ENCODE results near the gene P2RX3.
"Not testable (repeated sequence)": the region's sequence is repeated elsewhere in the genome, so short reads cannot be mapped to it uniquely, and the experiment has no call there.

P2RX3 gene

DNA sequence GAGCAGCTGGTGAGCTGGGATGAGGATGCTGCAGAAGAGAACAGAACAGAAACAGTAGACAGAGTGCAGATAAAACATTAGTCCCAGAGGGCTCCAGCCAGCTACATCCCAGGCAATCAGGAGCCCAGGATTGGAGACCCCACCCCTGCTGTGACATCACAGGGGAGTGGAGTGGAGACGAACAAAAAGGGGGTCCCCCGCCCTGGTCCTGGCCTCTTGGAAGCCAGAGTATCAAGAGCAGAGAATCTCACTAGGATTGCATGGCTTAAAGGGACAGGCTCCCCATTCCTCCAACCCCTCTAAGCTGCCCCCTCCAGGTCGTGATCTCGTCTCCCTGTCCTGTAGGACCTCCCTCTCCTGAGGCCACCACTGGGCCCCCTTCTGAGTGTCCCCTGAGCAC lies at the start of gene P2RX3:
TSS of gene P2RX3 (plus strand) at position 211 of the 400 bp plus-strand sequence. CDS start 199 bp downstream, outside the sequence.
- no peak for DNase-seq (ENCODE audit: low read depth)

DNA sequence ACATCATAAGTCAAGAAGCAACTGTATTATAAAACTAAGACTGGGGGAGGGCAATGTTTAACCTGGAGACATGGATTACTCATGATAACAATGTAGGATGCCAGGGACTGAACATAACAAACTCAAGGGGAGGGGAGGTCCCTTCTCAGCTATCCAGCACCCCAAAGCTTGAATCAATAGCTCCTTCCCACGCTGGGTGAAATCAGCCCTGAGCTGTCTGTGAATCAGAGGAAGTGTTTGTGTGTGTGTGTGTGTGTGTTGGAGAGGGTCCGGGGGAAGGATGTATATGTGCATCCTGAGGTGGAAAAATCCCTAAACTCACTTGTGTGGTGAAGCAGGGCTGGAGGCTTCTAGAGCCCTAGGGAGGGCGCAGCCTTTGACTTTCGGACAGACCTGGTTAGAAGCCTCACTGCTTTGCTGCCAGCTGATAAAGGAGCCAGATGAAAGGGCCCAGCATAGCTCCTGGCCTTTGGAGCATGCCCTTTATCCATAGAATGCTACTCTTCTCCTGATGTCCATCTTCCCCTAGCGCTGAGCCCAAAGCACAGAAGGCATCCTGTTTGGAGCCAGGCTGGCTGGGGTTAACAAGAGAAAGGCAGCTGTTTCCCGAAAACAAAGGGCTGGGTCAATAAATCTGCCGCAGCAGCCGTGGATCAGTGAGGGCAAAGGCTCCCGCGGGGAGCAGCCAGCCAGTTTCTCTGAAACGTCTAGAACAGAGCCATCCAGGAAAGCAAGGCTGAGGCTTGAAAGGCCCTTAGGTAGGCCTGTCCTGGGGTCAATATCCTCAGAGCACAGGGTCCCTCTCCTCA lies 49.2 kb upstream of the P2RX3 start:
- no peak for DNase-seq (ENCODE audit: low read depth)

DNA sequence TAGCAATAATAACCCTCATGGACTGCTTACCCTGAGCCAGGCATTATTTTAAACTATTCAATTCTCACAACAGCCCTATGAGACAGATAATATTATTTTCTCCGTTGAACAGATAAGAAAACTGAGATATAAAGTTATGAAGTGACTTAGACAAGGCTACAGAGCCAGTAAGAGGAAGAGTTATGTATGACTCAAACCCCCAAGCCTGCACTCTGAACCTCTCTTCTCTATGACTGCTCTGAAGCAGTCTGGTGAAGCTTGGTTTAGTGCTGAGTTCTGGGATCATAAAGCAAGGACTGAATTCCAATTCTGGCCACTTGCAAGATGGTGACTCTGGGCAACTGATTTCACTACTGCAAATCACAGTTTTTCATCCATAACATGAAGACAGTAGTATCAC lies 47.9 kb upstream of the P2RX3 start:
- DNase-seq (ENCODE audit: low read depth): no peak

DNA sequence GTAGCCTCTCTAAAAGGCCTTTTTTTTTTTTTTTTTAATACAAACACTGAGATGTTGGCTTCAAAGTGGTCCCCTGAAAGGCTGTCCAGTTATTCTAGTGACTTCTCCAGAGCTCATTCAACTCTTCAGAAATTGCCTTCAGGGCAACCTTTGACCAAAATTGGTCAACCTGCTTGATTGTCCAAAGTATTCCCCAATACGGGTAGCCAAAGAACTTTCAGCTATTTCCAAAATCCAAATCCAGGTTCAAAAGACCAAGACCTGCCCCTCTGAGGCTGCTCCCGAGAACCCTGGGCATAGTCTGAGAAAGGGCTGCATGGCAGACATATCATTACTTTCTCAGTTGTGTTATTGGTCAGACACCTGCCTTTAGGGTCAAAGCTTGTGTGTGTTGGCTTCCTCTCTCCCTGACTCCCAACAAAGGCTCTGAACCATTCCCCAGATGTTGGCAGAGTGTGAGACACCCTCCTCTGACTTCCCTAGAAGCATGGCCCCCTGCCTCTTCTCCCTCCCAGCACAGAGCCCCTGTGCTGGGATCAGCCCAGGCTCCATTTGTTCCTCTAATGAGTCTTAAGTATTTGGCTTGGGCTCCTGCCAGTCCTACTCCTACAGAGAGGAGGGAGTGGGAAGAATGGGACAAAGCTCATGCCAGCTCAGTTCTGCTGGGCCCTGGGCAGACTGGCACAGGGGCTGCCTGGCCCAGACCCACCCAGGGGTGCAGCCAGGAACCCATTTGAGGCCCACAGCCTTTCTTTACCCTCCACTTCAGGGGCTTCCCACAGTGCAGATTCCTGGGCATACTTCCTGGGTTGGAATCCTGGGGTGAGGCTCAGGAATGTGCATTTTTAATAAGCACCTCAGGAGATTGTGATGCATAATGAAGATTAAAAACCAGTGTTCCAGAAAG lies 43.7 kb upstream of the P2RX3 start:
- DNase-seq (ENCODE audit: low read depth): no peak

DNA sequence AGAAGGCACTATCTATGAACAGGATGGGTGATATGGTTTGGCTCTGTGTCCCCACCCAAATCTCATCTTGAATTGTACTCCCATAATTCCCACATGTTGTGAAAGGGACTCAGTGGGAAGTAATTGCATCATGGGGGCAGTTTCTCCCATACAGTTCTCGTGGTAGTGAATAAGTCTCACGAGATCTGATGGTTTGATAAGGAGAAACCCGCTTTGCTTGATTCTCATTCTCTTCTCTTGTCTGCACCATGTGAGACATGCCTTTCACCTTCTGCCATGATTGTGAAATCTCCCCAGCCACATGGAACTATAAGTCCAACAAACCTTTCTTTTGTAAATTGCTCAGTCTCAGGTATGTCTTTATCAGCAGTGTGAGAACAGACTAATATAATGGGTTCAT lies 41.9 kb upstream of the P2RX3 start:
- DNase-seq (ENCODE audit: low read depth): not testable (repeated sequence)

DNA sequence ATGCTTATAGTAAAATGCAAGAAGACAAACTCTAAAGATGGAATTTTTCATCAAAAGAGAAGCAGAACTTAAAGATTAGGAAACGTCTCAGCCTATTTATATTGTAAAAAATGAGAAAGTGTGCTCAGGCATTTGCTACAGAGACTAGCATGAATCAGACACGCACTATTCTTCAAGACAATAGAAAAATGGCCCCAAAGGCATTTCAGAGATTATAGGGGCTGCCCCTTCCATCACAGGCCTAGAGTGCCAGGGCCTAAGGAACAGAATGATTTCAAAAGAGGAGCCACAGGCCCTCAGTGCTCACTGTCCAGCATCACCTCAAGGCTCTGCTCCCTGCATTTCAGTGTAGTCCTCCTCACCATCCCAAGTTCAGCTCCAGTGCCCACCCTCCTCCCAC lies 40.9 kb upstream of the P2RX3 start:
- no peak for DNase-seq (ENCODE audit: low read depth)

DNA sequence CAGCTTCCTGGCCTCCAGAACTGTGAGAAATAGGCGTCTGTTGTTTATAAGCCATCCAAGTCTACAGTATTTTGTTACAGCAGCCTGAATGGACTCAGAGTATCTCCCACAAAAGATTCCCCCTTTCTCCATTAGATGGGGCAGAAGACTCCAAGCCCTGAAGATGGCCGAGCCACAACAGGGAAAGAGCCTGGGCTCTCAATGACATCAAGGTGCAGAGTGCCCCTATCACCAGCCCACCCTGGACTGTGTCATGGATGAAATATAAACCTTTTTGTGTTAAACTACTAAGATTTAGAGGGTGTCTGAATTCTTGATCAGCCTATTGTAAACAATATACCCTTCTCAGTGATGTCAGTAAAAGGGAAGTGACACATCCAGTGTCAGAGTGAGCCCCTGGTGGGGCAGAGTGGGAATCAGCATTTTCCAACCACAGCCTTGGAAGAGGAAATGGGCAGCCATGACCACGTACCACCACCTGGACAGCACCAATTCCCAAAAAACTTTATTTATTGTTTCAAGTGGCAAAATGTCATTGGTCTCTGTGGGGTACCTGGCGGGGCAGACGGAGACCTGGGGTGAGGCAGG lies 38.9 kb upstream of the P2RX3 start:
- DNase-seq (ENCODE audit: low read depth): no peak

DNA sequence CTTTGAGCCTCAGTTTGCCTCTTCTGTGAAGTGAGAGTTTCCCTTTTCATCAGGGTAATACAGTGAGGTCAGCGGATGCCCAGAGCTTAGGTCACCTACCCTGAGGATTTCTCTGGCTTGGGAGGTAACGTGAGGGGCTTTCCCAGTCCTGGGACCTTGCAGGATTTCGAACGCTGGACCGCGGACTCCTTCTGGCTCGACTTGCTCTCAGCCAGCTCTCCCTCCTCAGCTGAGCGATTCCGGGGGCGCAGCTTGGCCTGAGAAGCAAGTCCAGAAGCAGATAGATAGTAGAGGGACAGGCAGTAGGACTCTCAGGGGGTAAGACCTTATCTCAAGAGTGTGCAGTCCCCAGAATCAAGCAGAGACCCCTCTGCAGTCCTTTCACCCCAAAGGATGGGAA lies 37.4 kb upstream of the P2RX3 start:
- no peak for DNase-seq (ENCODE audit: low read depth)

DNA sequence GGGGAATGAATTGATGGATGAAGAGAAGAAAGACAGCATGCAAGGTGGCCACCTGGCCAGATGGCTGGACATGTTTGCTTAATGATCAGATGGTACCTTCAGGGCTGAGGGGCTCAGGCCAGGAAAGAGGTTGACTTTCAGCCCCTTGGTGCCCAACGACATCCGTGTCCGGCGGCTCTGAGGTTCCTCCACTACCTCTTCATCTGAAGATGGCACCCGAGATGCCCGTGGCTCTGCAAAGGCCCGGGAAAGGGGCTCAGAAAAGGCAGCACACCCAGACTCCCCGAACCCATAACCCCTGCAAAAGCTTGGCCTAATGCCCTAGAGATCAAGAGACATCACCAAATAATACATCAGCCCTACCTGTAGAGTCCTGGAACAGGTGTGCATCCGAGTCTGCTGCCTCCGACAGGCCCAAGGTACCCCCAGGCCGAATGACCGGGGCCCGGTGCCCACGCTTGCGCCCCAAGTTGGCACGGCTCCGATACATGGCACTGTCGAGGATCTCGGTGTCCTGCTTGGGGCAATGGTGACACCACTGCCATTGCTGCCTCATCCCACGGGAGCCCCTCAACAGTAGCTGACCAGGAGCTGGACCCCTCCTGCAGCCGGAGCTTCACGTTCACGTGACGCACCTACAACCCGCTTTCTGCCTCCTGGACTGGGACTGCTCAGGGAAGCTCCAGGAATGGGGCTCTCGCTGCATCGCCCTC lies 36.3 kb upstream of the P2RX3 start:
- DNase-seq (ENCODE audit: low read depth): no peak

DNA sequence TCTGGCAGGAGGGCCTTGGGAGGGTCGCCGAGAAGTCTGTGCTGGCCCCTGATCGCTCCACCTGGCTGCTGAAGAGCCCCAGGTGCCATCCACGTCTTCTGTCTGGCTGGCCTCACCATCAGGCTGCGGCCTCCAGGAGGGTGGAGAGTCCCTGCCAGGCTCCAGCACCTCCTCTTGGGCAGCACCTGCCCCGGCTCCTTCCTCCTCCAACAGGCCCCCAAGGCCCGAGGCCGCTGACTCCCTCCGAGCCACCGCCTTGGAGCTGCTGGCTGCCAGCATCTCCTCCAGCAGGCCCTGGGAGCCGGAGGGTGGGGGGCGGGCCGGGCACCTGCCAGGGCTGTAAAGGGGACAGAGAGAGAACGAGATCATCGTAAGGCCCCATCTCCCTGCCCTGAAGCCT lies 35.7 kb upstream of the P2RX3 start:
- no peak for DNase-seq (ENCODE audit: low read depth)

DNA sequence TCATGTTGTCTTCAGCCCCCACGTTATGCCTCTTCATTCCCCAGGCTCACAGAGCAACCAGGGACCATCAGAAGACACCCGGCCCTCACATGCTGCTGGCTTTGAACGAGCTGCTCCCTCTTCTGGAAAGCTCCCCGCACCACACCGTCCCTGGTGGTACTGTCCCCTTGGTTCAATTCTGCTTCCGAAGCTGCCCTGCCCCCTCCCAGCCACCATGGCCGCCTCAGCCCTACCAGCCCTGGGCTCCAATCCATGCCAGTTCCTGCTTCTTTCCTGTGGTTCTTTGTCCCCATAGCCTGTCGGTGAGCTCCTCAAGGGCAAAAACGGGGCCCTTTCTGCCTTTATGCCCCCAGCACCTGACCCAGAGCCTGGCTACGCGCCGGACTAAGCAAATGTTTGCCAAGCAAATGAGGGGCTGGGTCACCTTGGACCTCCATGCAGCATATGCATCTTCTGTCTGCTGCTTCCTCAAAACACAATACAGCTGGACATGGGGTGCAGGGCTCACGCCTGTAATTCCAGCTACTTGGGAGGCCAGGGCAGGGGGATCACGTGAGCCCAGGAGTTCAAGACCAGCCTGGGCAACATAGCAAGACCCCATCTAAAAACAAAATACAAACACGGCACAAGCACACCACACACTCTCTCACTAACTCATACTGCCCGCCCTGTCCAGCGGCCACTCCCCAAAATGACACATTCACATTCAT lies 34.7 kb upstream of the P2RX3 start:
- no peak for DNase-seq (ENCODE audit: low read depth)

DNA sequence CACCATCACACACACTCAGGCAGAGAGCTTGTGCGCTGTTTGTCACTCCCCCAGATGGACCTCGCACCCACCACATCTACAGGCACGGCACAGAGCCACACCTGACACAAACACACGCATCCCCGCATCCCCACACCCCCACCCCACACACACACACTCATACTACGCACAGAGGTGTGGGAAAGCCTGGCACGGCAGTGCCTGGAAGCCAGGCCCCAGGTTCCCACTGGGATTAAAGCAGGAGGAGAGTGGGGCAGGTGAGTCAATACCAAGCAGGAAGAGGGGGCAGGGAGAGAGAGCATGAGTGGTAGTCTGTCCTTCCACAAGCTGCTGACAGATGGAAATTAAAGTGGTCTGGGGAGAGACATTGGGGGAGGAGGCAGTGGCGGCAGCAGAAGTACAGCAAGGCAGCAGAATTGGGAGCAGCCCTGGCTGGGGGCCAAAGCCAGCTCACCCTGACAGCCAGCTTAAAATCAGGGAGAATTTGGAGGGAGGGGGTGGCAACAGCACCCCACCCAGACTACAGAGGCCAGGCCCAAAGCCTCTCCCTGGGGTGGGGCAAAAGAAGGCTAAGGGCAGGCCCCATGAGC lies 34.1 kb upstream of the P2RX3 start:
- no peak for DNase-seq (ENCODE audit: low read depth)

DNA sequence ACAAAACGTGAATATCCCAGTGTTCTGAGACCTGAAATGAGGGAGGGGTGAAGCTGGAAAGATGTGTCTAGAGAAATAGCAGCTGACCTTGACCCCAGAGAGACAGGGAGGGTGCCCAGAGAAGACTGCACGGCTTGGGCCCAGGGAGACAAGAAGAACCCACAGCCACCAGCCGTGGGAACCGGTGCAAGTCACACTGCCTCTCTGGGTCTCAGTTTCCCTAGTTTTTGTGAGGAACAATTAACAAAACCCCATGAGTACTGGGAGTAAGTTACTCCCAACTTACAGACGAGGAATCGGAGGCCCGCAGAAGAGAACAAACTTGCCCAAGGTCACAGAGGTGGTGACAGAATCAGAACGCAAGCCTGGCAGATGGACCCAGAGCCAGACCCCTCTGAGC lies 32.6 kb upstream of the P2RX3 start:
- no peak for DNase-seq (ENCODE audit: low read depth)

DNA sequence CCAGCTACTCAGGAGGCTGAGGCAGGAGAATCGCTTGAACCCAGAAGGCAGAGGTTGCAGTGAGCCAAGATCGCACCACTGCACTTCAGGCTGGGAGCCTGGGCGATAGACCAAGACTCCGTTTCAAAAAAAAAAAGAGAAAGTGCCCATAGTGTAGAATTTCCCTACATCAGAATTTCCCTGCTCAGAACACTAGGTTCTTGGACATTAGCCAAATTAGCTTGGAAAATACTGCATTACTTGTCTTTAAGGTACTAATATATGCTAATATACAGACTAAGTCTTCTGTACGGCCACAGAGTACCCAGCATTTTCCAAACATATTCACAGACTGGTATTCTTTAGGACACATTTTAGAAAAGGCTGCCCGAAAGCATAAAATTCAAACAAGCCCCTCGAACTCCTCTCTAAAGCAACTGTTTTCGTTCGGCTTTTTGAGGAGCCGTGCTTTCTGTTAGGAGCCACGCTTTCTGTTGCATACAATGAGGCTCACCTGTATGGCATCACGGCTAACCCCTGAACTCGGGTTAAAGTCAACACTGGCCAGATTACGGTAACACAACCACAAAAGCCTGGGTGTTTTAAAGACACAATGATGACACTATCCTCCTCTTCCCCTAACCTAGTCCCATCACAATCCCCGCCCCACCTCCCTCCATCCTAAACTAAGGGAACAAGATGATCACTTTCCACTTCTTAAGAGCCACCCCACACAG lies 31.8 kb upstream of the P2RX3 start:
- DNase-seq (ENCODE audit: low read depth): no peak

DNA sequence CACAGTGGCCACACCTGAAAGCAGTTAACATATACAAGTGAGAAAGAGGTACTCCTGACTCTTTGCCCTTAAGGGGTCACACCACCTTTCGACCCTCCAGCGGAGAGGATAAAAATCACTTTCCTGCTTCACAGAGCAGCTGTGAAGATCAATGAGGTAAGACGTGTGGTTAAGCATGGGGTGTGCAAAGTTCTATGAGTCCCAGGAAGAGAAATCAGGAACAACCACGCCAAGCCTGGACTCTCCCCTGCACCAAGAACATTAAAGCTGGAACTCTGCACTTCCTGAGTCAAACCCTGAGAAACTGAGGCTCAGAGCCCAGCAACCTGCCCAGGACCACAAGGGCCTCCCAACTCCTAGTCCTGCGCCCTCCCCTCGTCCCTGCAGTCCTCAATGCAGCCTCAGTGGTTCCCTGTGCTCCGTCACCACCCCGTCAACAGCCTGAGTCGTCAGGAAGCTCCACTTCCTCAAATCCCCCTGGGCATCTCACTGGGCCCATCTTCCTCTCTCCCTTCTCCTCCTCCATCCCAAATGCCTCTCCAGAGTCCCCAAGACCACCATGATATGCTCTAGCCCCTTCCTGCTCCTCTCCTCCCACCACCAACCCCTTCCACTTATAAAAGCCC lies 31.1 kb upstream of the P2RX3 start:
- no peak for DNase-seq (ENCODE audit: low read depth)

DNA sequence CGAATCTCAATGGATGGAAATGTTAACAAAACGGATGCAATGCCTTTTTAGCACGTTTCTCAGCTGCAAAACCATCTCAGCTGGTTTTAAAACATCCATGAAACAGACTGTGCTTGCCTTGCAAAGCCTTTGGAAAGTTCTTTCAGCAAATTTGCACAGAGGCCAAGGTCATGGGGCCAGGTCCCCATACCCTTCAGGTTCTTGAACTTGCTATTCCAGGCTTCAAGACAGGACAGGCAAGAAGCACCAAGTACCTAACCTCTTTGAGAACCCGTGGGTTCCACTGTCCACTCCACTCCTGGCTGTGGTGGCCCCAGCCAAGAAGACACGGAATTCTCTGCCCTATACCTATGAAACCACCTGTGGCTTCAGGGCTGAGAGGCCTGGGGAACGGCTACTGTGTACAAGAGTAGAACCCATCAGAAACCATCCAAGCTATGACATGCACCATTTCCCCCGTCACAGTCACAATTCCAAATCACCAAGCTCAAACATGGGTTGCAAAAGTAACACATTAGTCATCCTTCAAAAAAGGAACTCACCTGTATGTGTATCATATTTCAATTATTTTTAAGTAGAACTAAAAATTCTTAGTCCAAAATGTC lies 30.4 kb upstream of the P2RX3 start:
- DNase-seq (ENCODE audit: low read depth): no peak

DNA sequence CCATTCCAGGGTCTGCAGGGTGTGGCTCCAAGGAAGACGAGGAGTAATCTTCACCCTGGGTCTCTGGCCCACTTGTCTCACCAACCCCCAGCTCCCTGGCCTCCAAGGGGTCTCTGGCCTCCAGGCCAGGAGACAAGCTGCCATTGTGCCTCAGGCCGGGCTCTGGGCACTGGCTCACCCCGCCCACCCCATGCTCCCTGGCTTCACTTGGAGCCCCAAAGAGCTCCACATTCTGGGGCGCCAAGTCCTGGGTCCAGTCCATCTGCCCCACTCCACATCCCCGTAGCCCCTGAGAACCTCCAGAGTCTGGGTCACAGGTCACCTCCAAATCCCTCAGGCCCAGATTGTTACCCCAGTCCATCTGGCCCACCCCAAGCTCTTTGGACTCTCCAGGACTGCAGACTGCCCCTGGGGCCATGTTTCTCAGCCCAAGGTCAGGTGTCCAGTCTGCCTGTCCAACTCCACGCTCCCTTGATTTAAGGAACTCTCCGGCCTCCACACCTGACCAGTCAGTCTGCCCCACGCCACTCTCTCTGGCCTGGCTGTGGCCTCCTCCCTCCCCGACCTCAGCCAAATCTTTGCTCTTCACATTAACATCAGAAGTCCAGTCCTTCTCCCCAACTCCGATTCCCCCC lies 29.6 kb upstream of the P2RX3 start:
- no peak for DNase-seq (ENCODE audit: low read depth)

DNA sequence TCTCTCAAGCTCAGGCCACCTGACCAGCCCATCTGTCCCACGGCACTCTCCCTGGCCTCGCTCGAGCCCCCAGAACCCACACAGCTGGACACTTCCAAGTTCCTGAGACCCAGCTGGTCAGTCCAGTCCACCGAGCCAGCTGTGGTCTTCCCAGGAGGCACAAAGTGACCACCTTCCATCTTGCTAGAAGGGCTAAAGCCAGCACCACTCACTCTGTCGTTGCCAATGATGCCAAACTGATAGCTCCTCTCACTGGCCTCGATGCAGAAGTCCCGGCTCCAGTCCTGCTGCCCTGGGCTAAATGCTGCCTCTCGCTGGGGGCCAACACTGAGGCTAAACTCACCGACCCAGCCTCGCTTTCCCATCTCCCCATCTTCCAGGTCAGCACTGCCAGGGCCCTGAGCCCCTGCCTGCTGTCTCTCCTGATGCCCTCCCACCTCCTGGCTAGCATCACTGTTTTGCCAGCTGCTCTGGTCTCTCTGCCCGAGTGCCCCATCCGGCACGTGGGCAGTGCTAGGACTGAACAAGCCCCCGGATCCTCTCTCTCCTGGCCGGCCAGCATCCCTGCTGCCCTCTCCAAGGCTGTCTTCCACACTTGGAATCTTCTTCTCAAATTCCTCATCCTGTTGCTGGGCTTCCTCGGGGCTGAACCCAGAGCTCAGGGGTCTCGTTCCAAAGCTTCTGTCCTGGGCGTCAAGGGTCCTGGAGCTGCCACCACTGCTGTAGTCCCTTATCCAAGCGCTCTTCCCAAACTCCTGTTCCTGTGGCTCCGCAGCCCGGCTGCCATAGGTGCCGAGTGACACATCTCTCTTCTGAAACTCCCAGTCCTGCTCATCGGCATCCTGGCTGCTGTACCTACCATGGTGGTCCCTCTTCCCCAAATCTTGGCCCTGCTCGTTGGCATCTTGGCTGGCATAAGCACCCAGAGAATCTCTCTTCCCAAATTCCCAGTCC lies 28.8 kb upstream of the P2RX3 start:
- DNase-seq (ENCODE audit: low read depth): no peak

All from HS-5 (cell line).